GM23248 (cell line): ENCODE measurements around the gene UBQLNL. TPM values are rescaled to one million over a fixed set of nuclear protein-coding genes. Genes with fewer than 3 reads are reported as not detected.

Experiments used
- DNase-seq: peaks from one replicate; pipeline ENCODE4 v3.0.0-alpha.2; 2015
- H2AFZ ChIP-seq: fragments of 200-600 bp; sonication (generic); 2 replicates; pipeline ENCODE4 v1.6.1; 2016; ENCODE audit warnings: antibody characterized with exemption
- H3F3A ChIP-seq: fragments of 200-600 bp; sonication (generic); 2 replicates; pipeline ENCODE4 v1.6.1; 2016; ENCODE audit warnings: mild to moderate bottlenecking, antibody characterized with exemption, mixed run types; ENCODE audit not compliant: insufficient read depth
- H3K27ac ChIP-seq: fragments of 200-600 bp; sonication (generic); 2 replicates; pipeline ENCODE4 v1.5.1; 2016; ENCODE audit warnings: mild to moderate bottlenecking
- H3K27me3 ChIP-seq: fragments of 200-600 bp; sonication (generic); replicated peaks from 2 replicates; pipeline ENCODE4 v1.6.1; 2016; ENCODE audit warnings: mild to moderate bottlenecking; ENCODE audit not compliant: insufficient read depth
- H3K36me3 ChIP-seq: fragments of 200-600 bp; sonication (generic); 2 replicates; pipeline ENCODE4 v1.6.1; 2016; ENCODE audit warnings: low read depth, mild to moderate bottlenecking
- H3K4me1 ChIP-seq: fragments of 200-600 bp; sonication (generic); 2 replicates; pipeline ENCODE4 v1.6.1; 2016; ENCODE audit warnings: mild to moderate bottlenecking; ENCODE audit not compliant: insufficient read depth
- H3K4me2 ChIP-seq: fragments of 200-600 bp; sonication (generic); one replicate; pipeline ENCODE4 v1.6.1; 2016; ENCODE audit warnings: mild to moderate bottlenecking; ENCODE audit not compliant: unreplicated experiment
- H3K4me3 ChIP-seq: fragments of 200-600 bp; sonication (generic); 2 replicates; pipeline ENCODE4 v1.5.1; 2016; ENCODE audit warnings: mild to moderate bottlenecking
- H3K79me2 ChIP-seq: fragments of 200-600 bp; sonication (generic); 2 replicates; pipeline ENCODE4 v1.6.1; 2016; ENCODE audit warnings: mild to moderate bottlenecking; ENCODE audit not compliant: insufficient read depth
- H3K9ac ChIP-seq: fragments of 200-600 bp; sonication (generic); 2 replicates; pipeline ENCODE4 v1.6.1; 2016; ENCODE audit warnings: mild to moderate bottlenecking
- H3K9me2 ChIP-seq: fragments of 200-600 bp; sonication (generic); 2 replicates; pipeline ENCODE4 v1.6.1; 2016; ENCODE audit warnings: mixed run types, mild to moderate bottlenecking, moderate library complexity; ENCODE audit not compliant: insufficient read depth
- H3K9me3 ChIP-seq: fragments of 200-600 bp; sonication (generic); one replicate; pipeline ENCODE4 v1.6.1; 2017; ENCODE audit warnings: low read depth
- H4K20me1 ChIP-seq: fragments of 200-600 bp; sonication (generic); 2 replicates; pipeline ENCODE4 v1.6.0; 2016; ENCODE audit not compliant: insufficient read depth
- EZH2 ChIP-seq: fragments of 200-600 bp; sonication (generic); IDR thresholded peaks from 2 replicates; pipeline ENCODE4 v1.6.1; 2018; ENCODE audit warnings: antibody characterized with exemption, mild to moderate bottlenecking; ENCODE audit not compliant: insufficient read depth, poor library complexity, severe bottlenecking
- EZH2phosphoT487 ChIP-seq: fragments of 200-600 bp; sonication (generic); IDR thresholded peaks from 2 replicates; pipeline ENCODE4 v1.6.1; 2018; ENCODE audit warnings: antibody characterized with exemption, moderate library complexity, mild to moderate bottlenecking, low read depth; ENCODE audit not compliant: insufficient read depth
- WGBS, 2 experiments: methylation state at CpG; one replicate each; pipeline ENCODE4 v1.1.6; 2015 to 2017; ENCODE audit warnings: low lambda C conversion rate in 2 of 2, low coverage in 1 of 2; ENCODE audit errors: missing lambda C conversion rate in 2 of 2; 5-methylcytosine and 5-hydroxymethylcytosine counted together
- in situ Hi-C: fragments of 300-500 bp; cut with MboI; formaldehyde crosslinking; loops from 2 replicates; pipeline ENCODE4 v1.15.0; 2020
- polyA plus RNA-seq: library from polyadenylated mRNA; unstranded; fragments of >200 nt; fragmentation: Nextera tagmentation; extraction: Ambion mirVana; gene quantifications from 2 replicates; pipeline ENCODE4 v1.2.1, GENCODE V29; 2016
- total RNA-seq: library from RNA; depleted of rRNA; stranded (reverse); fragments of >200 nt; shearing (Covaris generic); gene quantifications from 2 replicates; pipeline ENCODE4 v1.2.3, GENCODE V29; 2014

The UBQLNL gene
- total and polyA plus RNA-seq, 2 experiments from 2014 or later: 0.20 to 0.32 TPM

- TF ChIP-seq EZH2phosphoT487: no peak
- TF ChIP-seq EZH2: no peak
Observed at GRCh38 chr11:5486421-5486820, 30.1 kb downstream of the UBQLNL start.

GRCh38 chr11:5486003-5486402, 30.5 kb downstream of the UBQLNL start:
- no peaks in the 10 kb centered on the region for H3K27me3 ChIP-seq
- H3K9me3 ChIP-seq: no peaks in the 10 kb centered on the region
- H3K79me2 ChIP-seq: no peaks in the 10 kb centered on the region
- H3F3A ChIP-seq: no peaks in the 10 kb centered on the region
- H2AFZ ChIP-seq: no peak overlapping the region
- no peak overlapping the region for H3K9ac ChIP-seq
- in situ Hi-C loops: loop anchor here (10.0 kb wide), 1 partner anchor 319 kb away; the partner anchor contains the start of gene OR52N2
- TF ChIP-seq EZH2: no peak
- no peak for TF ChIP-seq EZH2phosphoT487
- H3K4me3 ChIP-seq: no peak overlapping the region
- no peak for DNase-seq
- no peaks in the 10 kb centered on the region for H3K9me2 ChIP-seq
- no peaks in the 10 kb centered on the region for H3K36me3 ChIP-seq
- no peak overlapping the region for H3K27ac ChIP-seq
- 82 to 89% methylated on average over 3 of the region's 3 CpGs for WGBS, 2 experiments
- H3K4me2 ChIP-seq: no peak overlapping the region
- H3K4me1 ChIP-seq: no peaks in the 10 kb centered on the region
- H4K20me1 ChIP-seq: no peaks in the 10 kb centered on the region

More at GRCh38 chr11:5486421-5486820, 30.1 kb downstream of the UBQLNL start:
- H3K27ac ChIP-seq: no peak overlapping the region
- H4K20me1 ChIP-seq: no peaks in the 10 kb centered on the region
- H3K4me1 ChIP-seq: no peaks in the 10 kb centered on the region
- H3F3A ChIP-seq: no peaks in the 10 kb centered on the region
- no peaks in the 10 kb centered on the region for H3K79me2 ChIP-seq
- H3K27me3 ChIP-seq: no peaks in the 10 kb centered on the region
- no peaks in the 10 kb centered on the region for H3K9me3 ChIP-seq
- H3K9me2 ChIP-seq: no peaks in the 10 kb centered on the region
- WGBS, 2 experiments: 44 to 48% methylated on average over 3 of the region's 3 CpGs
- no peak overlapping the region for H2AFZ ChIP-seq
- H3K36me3 ChIP-seq: no peaks in the 10 kb centered on the region
- H3K4me2 ChIP-seq: no peak overlapping the region
- no peak for DNase-seq
- H3K9ac ChIP-seq: no peak overlapping the region
- in situ Hi-C loops: loop anchor here (10.0 kb wide), 1 partner anchor 318 kb away; the partner anchor contains the start of gene OR52N2
- no peak overlapping the region for H3K4me3 ChIP-seq

DNA sequence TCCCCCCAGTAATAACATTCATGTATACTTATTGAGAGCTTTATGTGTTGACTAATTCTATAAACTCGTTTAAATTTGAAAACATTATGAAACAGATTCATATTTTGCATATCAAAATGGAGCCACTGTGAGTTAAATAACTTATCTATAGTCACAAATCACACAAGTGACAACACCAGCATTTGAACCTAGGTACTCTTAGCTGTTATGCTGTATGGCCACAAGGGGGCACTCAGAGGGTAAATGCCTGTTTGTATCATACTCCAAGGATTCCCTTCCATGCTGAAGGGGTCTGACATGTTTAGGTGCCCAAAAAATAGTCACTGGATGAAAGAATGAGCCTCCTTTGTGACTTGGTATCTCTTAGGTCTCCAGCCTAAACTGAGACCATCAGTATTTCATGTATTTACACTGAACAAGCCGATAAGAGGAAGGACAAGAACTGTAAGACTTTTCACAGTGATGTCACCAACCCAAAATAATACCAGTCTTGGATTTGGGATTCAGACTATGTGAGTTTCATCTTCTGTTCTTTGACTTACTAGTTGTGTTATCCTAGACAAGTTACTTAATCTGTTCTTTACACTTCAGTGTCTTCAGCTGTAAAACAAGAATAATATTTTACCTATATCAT, 40.2 kb downstream of the UBQLNL start:
- Histone ChIP-seq H3K4me1 (no peaks in the 10 kb centered on the region), H4K20me1 (no peaks in the 10 kb centered on the region), H3K36me3 (no peaks in the 10 kb centered on the region), H3K79me2 (no peaks in the 10 kb centered on the region), H2AFZ (no peak overlapping the region), H3K4me2 (no peak overlapping the region), H3F3A (no peaks in the 10 kb centered on the region), H3K27me3 (0 out of 2 replicates have a peak, but pooled peaks cover 4% of the 10 kb centered on the region), H3K9me3 (no peaks in the 10 kb centered on the region), H3K4me3 (no peak overlapping the region), H3K9me2 (no peaks in the 10 kb centered on the region), H3K27ac (no peak overlapping the region), H3K9ac (no peak overlapping the region)
- WGBS, 2 experiments: 15 to 17% methylated on average over 2 of the region's 2 CpGs
- in situ Hi-C loops: no loop called here
- DNase-seq: peak; percentile 74
- TF ChIP-seq EZH2phosphoT487: no peak
- TF ChIP-seq EZH2: no peak

DNA sequence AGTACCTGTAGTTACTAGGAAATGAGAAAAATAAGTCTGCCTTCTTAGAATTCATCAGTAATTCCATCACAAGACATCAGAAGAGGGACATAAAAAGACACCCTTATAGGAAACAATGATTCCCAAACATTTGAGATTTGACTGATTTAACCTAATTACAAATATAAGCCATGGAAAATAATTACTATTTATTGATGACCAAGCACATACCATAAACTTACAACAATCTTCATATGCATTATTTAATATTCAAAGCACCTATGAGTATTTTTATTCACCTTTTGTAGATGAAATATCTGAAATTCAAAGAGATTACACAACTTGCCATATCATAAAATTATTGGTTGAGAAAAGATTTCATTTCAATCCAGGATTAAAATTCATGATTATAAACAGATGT, 42.6 kb downstream of the UBQLNL start:
- no peaks in the 10 kb centered on the region for H3K36me3 ChIP-seq
- H3K27me3 ChIP-seq: 0 out of 2 replicates have a peak, but pooled peaks cover 4% of the 10 kb centered on the region
- H3K9me2 ChIP-seq: no peaks in the 10 kb centered on the region
- H3K79me2 ChIP-seq: no peaks in the 10 kb centered on the region
- H2AFZ ChIP-seq: no peak overlapping the region
- no peaks in the 10 kb centered on the region for H3K9me3 ChIP-seq
- no peaks in the 10 kb centered on the region for H3K4me1 ChIP-seq
- no peaks in the 10 kb centered on the region for H4K20me1 ChIP-seq
- DNase-seq: no peak
- no peak overlapping the region for H3K27ac ChIP-seq
- H3K4me2 ChIP-seq: no peak overlapping the region
- no peak overlapping the region for H3K9ac ChIP-seq
- no peak overlapping the region for H3K4me3 ChIP-seq
- in situ Hi-C loops: no loop called here
- TF ChIP-seq EZH2 (no peak), EZH2phosphoT487 (no peak)
- no peaks in the 10 kb centered on the region for H3F3A ChIP-seq
